NCI-H1694 (cell line): ENCODE results near the gene ITGA2B.
"Not testable (repeated sequence)": the region's sequence is repeated elsewhere in the genome, so short reads cannot be mapped to it uniquely, and the experiment has no call there.

ENCODE experiments used
- DNase-seq: peaks from one replicate; lab custom pipeline; 2025; lab: John Stamatoyannopoulos, UW

ITGA2B gene

GRCh38 chr17:44329516-44329915 is 59.9 kb downstream of the ITGA2B start:
- not testable (repeated sequence) for DNase-seq

GRCh38 chr17:44327715-44328449 is 61.6 kb downstream of the ITGA2B start:
- no peak for DNase-seq

GRCh38 chr17:44326861-44327444 is 62.5 kb downstream of the ITGA2B start:
- peak; percentile 89 for DNase-seq

- peak; percentile 39 for DNase-seq
Measured at GRCh38 chr17:44324571-44325275, 64.7 kb downstream of the ITGA2B start, which contains the start of gene SLC25A39. Gene SLC25A39, minus strand, starts transcription at chr17:44324823. Its CDS starts 1,261 bp downstream, at chr17:44323562.

- DNase-seq = no peak
Measured at GRCh38 chr17:44324092-44324570, 65.3 kb downstream of the ITGA2B start.

GRCh38 chr17:44323359-44324091 is 65.9 kb downstream of the ITGA2B start:
- DNase-seq = no peak

GRCh38 chr17:44322236-44322895 is 67.1 kb downstream of the ITGA2B start:
- DNase-seq = no peak
